Cardiac septum (tissue), 1 donor: ENCODE results near the gene WDFY4. TPM values are rescaled to one million over a fixed set of nuclear protein-coding genes. Genes with fewer than 3 reads are reported as not detected.

Source experiments
- DNase-seq: peaks from one replicate; pipeline ENCODE4 v3.0.0-alpha.2; 2020; ENCODE audit warnings: low spot score
- intact Hi-C: fragments of 100-400 bp; cut with DNase I; formaldehyde crosslinking; loops from one replicate; pipeline ENCODE4 v1.14.0; 2022
- microRNA-seq: library from miRNA; unstranded; fragments of <30 nt; microRNA quantifications from one replicate; pipeline ENCODE4 v1.2.0, GENCODE V29; 2020
- total RNA-seq: library from RNA; stranded (reverse); fragmentation: NEBNext Ultra II Directional; extraction: Animal tissue kit (Norgen Biotek cat#: 25700); gene quantifications from one replicate; pipeline ENCODE4 v1.2.1, GENCODE V29; 2021
- donor health status: DM: no; HTN: no; CAD: no.

WDFY4 gene
- total RNA-seq, 1 donor from 2014 or later = 1.5 TPM

DNA sequence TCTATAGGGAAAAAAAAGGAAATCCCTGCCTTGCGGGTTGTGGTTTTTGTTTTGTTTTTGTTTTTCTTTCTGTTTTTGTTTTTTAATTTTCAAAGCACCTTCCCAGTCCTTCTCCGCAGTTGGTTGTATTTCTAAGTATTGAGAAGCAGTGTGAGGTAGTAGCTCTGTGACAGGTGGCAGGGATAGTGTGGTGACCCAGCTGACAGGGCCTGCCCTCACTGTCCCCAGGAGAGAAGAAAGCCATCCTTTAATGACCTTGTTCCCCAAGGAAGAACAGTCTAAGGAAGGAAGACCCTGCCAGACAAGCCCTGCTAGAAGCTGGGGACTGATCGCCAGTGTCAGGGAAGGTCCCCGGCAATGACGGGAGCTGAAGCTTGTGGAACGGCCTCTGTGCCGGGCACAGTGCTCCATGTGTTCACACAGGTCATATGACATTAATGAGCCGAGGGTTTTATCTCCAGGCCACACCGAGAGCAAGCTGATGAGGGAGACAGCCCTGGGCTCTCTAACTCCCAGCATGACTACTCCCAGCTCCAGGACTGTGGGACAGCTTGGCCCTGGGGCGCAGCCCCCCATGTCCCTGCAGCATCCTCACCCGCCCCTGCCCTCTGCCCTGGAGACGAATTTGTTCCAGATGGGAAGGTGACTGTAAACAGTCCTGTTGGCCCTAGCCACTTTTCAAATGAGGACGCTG is 324.0 kb downstream of the WDFY4 start:
- intact Hi-C loops = loop anchor here (5.0 kb wide), 1 partner anchor 104 kb away; no protein-coding TSS in a partner anchor
- DNase-seq = no peak

DNA sequence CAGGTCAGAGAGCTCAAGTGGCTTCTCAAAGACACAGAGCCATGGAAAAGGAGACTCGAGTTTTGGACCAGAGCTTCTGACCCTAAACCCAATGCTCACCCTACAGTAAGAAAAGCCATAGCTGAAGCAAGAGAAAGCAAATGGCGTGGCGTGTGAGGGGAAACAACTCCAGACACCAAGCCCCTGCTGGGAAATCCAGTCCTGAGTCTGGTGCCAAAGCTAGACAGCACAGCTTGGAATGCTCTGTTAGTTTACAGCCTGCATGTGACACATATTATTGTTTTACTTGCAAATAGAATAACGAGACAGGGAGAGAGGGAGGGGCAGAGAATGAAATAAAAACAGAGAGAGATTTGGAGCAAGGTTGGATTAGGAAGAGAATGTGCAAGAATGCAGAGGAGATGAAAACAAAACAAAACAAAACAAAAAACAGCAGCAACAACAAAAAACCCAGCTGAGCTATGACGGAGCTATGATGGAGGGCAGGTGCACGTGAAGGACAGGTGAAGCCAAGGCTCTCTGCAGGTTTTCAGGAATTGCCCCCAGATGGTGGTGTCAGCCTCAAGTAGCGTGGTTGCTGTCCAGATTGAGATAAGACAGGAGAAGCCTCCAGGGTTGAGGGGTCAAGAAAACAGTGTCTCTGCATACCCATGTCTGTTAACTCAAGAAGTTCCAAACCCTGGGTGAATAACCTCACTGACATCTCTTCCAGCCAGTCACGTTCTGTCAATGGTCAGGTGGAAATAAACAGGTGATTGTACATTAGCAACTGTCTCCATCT is 324.7 kb downstream of the WDFY4 start:
- no peak for DNase-seq
- intact Hi-C loops = loop anchor here (5.0 kb wide), 1 partner anchor 103 kb away; no protein-coding TSS in a partner anchor

DNA sequence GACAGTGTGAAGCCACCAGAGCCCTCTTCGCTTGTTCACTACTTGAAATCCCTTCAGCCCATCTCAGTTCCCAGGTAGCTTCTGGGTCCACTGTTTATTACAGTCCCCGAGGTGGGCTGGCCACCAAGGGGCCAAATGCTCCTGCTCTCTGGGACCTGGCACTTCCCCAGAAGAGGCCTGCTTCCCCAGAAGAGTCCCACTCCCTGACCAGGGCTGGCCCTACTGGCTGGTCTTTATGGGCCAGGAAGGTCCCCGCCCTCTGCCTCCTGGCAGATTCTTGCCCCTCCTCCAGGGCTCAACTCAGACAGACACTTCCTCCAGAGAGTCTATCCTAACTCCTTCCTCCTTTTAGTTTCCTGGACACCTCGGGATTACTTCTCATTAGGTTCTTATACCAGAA is 325.6 kb downstream of the WDFY4 start:
- DNase-seq = no peak
- intact Hi-C loops = loop anchor here (5.0 kb wide), 1 partner anchor 42 kb away; no protein-coding TSS in a partner anchor

DNA sequence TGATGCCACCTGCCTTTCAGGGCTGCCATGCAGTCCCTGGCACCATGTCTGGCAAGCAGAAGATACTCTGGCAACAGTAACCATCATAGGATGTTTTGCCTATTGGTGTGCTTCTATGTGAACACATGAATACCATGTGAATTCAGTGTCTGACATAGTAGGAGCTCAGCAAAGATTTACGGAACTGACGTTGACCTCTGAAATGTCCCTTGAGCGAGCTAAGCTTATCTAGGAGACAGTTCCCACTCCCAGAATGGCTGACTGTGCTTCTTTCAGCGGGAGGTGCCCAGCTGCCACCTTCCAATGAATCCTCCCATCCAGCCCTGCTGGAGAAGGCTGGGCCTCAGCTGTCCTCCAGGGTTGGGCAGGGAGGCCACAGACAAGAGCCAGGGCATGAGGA is 326.2 kb downstream of the WDFY4 start:
- intact Hi-C loops = loop anchor here (5.0 kb wide), 1 partner anchor 41 kb away; no protein-coding TSS in a partner anchor
- DNase-seq = no peak

DNA sequence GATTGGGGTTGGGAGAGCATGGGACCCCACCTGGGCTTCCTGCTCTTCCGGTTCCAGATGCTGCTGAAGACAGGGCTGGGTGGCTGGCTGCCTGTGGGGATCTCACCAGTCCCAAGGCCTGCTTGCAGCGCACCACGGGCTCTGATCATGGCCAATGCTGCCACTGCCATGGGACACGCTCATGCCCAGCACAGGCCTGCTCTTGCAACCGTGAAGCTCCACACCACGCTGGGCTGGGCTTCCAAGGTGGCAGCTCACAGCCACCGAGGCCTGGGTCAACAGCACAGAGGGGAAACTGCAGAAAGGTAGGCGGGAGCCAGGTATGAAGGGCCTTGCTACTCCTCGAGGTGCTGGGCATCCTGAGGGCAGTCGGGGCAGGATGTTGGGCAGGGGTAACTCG is 327.1 kb downstream of the WDFY4 start:
- intact Hi-C loops = loop anchor here (5.0 kb wide), 1 partner anchor 41 kb away; no protein-coding TSS in a partner anchor
- DNase-seq = no peak

DNA sequence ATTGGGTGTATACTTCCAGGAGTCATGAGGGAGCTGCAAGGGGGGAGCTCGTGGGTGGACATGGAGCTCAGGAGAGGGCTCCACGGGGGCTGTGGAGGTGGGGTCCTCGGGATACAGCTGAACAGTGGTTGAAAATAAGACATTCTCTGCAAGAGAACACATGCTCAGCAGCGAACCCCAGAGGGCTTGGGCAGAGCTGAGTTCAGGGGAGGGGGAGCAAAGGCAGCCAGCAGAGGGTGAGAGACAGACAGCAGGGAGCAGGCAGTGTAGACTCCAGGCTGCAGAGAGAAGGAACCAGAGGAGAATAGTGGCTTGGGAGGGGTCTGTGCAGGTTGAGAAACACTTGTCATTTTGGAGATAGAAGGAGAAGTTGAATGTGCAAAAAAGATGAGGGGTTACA is 327.9 kb downstream of the WDFY4 start:
- intact Hi-C loops = loop anchor here (5.0 kb wide), 1 partner anchor 40 kb away; no protein-coding TSS in a partner anchor
- DNase-seq = no peak

DNA sequence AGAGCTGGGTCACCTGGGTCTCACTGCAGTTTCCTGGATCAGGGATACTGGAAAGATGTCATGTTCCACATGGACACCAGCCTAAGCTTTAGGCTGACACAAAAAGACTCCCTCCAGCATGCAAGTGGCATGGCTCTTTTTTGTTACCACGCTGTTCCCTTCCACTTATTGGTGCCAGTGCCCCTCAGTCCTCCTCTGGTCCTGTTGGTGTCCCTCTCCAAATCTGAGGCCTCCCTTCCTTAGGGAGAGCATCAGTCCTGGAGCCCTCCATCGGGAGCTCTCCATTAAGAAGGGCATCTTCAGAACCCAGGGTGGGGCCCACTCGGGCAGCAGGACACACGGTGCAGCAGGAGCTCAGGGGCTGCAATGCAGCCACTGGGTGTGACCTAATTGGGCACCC is 331.0 kb downstream of the WDFY4 start:
- DNase-seq = no peak
- intact Hi-C loops = no loop called here

DNA sequence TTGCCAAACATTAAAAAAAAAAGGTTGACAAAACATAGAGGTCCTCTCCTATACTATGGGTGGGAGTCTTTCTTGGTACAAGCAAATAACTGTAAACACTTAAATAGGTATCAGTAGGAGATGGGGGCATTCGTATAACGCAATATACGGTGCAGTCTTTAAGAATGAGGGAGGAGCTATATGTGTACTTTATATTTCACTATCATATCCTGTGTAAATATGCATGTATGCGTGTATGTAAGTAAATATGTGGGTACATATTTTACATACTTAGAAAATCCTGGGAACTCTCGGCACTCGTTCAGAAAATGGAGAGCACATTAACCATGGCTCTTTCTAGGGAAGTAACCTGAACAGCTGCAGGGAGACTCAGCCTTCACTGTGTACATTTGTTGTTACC is 337.0 kb downstream of the WDFY4 start:
- intact Hi-C loops = no loop called here
- no peak for DNase-seq

DNA sequence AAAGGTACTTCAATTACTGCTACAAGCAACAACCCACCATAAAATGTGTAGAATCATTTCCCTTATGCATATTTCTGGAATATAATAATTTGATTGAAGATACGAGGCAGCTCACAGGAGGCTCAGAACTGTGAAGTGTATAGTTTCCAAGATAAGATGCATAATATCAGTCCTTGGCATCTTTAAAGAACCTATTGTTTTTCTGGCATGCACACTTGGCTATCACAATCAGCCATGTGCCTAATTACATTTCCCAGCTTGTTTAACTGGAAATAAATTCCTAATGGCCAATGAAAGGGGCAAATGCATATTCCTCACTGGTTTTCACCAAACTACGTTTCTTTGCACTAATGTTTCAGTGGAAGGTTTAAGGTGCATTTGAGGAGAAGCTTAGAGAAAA is 338.4 kb downstream of the WDFY4 start:
- DNase-seq = no peak
- intact Hi-C loops = no loop called here

DNA sequence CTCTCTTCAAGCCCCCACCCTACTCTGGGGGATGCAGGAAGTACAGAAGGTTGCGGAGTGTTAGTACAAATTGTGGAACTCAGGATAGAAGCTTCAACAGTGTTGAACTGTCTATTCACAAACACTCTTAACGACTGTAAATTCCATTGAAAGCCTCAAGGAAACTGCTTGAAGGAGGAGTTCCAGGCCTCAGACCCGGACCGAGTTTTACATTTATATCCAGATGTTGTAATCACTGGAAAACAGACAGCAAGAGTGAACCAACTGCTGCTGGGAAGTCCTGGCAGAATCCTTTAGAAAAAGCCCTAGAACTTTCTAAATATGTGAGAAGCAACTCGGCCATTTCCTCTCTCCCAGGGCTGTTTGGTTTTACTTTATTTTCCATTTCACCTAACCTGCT is 339.1 kb downstream of the WDFY4 start:
- intact Hi-C loops = no loop called here
- no peak for DNase-seq

DNA sequence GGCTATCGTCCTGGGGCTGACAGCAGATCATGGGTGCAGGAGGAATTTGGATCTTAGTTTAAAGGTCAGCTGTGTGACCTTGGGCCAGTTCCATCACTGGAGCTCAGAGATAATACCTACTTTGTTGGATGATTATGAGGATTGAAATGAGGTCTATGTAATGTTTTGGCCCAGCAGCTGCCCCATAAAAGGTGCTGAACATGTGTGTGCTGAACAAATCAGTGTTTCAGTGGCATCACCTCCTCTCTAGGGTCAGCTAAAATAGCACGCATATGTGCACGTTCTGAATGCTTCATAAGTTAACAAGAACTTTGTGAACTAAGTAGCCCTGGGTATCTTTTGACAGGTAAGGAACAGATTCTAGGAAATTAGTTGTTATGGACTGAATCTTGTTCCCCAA is 339.8 kb downstream of the WDFY4 start:
- no peak for DNase-seq
- intact Hi-C loops = no loop called here

DNA sequence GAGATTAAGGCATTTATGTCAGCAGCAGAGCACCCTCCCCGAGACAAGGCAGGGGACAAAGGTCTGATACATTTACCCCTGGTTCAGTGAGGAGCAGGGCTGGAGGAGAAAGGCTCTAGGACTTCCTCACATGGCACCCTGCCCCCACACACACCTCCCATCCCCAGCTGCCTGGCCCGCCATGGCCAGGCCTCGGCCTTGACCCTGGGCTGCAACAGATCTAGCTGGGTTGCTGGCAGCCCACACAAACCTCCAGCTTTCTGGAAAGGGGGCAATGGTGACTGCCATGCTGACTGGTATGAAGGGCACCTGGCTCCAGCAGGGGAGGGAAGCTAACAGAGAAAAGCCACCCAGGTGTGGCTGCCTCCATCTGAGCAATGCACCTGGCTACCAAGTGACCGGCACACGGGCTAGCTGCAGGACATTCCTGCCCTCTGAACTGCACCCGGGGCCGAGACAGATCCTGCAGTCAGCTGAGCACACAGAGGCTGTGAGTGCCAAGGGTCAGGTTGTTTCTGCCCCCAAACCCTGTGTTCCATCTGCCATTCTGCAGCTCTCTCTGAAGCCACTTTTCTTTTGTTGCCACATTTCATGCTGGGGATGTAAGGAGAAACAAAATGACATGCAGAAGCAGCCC is 340.8 kb downstream of the WDFY4 start:
- no peak for DNase-seq
- intact Hi-C loops = no loop called here

DNA sequence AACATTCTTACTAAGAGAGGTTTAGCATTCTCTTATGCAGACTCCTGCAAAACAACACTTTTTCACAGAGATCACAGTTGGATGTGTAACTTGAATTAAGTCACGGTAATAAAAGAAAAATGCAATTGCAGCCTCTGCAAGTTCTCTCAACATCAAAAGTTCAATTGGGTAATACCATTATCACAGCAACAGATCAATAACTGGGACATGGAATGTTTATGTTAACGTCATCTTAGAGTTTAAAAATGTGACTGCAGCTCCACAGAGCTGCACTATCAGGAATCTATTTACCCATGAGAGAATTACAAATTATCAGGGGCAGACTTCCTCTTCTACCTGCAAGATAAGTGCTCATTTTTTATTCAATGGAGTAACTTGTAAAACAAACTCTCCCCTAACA is 344.0 kb downstream of the WDFY4 start:
- intact Hi-C loops = no loop called here
- no peak for DNase-seq

DNA sequence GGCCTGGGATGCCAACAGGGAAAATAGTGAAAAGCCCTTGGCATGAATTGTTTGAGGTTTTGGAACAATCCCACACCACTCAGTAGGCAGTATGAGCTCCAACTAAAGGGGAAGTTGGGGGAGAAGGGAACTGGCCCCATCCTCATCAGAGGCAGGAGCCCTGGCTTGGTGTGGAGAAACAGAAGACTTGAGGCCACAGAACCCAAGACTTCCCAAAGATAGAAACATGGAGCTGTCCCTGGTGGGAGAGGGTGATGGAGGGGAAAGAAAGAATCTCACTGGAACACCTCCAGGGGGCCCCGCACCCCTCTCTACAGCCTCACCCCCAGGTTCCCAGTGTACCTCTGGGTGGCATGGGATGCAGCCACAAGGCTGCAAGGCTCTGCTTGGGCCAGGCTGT is 345.0 kb downstream of the WDFY4 start:
- DNase-seq = no peak
- intact Hi-C loops = no loop called here

Small RNAs within 50 kb of the gene (microRNA-seq; reads per million reads assigned to microRNA genes)
- gene MIR4294 = not detected

Other genes starting within 250 kb of the WDFY4 start
- 4.4 TPM for gene ARHGAP22, start 79.8 kb upstream of the WDFY4 start, total RNA-seq